Loucy (cell line): ENCODE measurements around the gene MBD5.

Experiments
- H2AFZ ChIP-seq: fragments of 200-600 bp; sonication (generic); 2 replicates; pipeline ENCODE4 v1.6.0; 2016; ENCODE audit warnings: antibody characterized with exemption, mild to moderate bottlenecking, low read length, moderate library complexity
- H3F3A ChIP-seq: fragments of 200-600 bp; 2 replicates; pipeline ENCODE4 v1.6.0; 2016; ENCODE audit warnings: antibody characterized with exemption, low read depth, mild to moderate bottlenecking
- H3K27me3 ChIP-seq: fragments of 200-600 bp; sonication (generic); 2 replicates; pipeline ENCODE4 v1.6.1; 2014; ENCODE audit warnings: low read length, mild to moderate bottlenecking; ENCODE audit not compliant: insufficient read depth, poor library complexity, severe bottlenecking
- H3K36me3 ChIP-seq: fragments of 200-600 bp; sonication (generic); 2 replicates; pipeline ENCODE4 v1.6.1; 2016; ENCODE audit warnings: low read length; ENCODE audit not compliant: insufficient read depth
- H3K4me1 ChIP-seq: fragments of 200-600 bp; sonication (generic); 2 replicates; pipeline ENCODE4 v1.5.1; 2014; ENCODE audit warnings: low read length, mild to moderate bottlenecking; ENCODE audit not compliant: insufficient read depth, poor library complexity, severe bottlenecking
- H3K4me2 ChIP-seq: fragments of 200-600 bp; sonication (generic); 2 replicates; pipeline ENCODE4 v1.6.0; 2014; ENCODE audit warnings: antibody characterized with exemption, low read length, low read depth, mild to moderate bottlenecking; ENCODE audit not compliant: poor library complexity, severe bottlenecking
- H3K4me3 ChIP-seq: fragments of 200-600 bp; sonication (generic); 2 replicates; pipeline ENCODE4 v1.5.1; 2014; ENCODE audit warnings: low read length, mild to moderate bottlenecking, mixed read lengths; ENCODE audit not compliant: poor library complexity, severe bottlenecking
- H3K79me2 ChIP-seq: fragments of 200-600 bp; sonication (generic); 2 replicates; pipeline ENCODE4 v1.6.1; 2014; ENCODE audit warnings: low read length; ENCODE audit not compliant: insufficient read depth
- H3K9ac ChIP-seq: fragments of 200-600 bp; sonication (generic); 2 replicates; pipeline ENCODE4 v1.6.0; 2014; ENCODE audit warnings: mild to moderate bottlenecking, low read depth, low read length, moderate library complexity; ENCODE audit not compliant: poor library complexity, severe bottlenecking
- H3K9me2 ChIP-seq: fragments of 200-600 bp; sonication (generic); replicated peaks from 2 replicates; pipeline ENCODE4 v1.6.1; 2016; ENCODE audit warnings: low read depth, low read length, mixed read lengths
- H3K9me3 ChIP-seq: fragments of 200-600 bp; sonication (generic); 2 replicates; pipeline ENCODE4 v1.6.1; 2014; ENCODE audit warnings: mild to moderate bottlenecking, antibody characterized with exemption, low read length, low read depth; ENCODE audit not compliant: insufficient read depth
- H4K20me1 ChIP-seq: fragments of 200-600 bp; sonication (generic); 2 replicates; pipeline ENCODE4 v1.6.0; 2014; ENCODE audit warnings: antibody characterized with exemption, low read length, mild to moderate bottlenecking; ENCODE audit not compliant: insufficient read depth, poor library complexity, severe bottlenecking
- EZH2phosphoT487 ChIP-seq: fragments of 200-600 bp; IDR thresholded peaks from 2 replicates; pipeline ENCODE4 v1.6.1; 2018; ENCODE audit warnings: antibody characterized with exemption, mild to moderate bottlenecking, moderate library complexity, borderline replicate concordance
- TF ChIP-seq, protein P1 (sequence below): fragments of 200-600 bp; sonication (generic); conservative IDR thresholded peaks from 2 replicates; pipeline ENCODE4 v1.5.1; 2014; ENCODE audit warnings: mild to moderate bottlenecking, antibody characterized with exemption, low read length

The MBD5 gene

DNA sequence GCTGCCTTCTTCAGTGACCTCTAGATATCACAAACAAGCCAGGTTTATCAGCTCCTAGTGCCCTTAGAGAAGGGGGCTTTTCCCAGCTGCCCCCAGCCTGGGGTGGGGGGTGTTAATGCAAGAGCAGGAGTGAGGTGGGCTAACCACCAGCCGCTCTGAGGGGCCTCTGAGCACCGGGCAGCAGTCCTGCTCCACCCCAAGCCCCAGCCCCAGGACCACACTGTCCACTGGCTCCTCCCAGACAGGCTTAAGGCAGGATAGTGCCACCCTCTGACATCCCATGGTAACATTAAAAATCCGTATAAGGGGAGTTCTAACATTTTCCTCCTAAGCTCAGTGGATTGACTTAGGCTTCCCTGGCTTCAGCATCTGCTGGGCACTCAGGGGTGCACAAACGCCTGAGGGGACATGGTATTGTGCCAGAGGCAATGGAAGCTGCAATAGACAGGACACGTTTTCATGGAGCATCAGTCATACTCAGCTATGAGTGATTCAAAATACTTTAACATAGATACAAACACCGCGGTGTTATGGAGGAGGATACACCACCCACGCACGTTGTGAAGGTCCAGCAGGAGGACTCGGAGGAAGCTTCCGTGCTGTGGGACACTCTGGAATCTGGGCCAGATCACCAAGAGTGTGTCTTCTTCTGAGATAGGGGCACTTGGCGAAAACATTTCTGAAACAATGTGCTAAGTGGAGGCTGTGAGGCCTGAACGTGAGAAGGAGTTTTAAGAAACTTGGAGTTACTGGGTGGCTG lies 511.0 kb downstream of the MBD5 start:
- H4K20me1 ChIP-seq = no peaks in the 10 kb centered on the region
- no peak overlapping the region for H3K4me2 ChIP-seq
- H3K9me3 ChIP-seq = no peaks in the 10 kb centered on the region
- peaks cover 18% of the 10 kb centered on the region for H3K4me1 ChIP-seq
- H3K79me2 ChIP-seq = no peaks in the 10 kb centered on the region
- no peak for TF ChIP-seq EZH2phosphoT487
- TF ChIP-seq, protein P1, sequence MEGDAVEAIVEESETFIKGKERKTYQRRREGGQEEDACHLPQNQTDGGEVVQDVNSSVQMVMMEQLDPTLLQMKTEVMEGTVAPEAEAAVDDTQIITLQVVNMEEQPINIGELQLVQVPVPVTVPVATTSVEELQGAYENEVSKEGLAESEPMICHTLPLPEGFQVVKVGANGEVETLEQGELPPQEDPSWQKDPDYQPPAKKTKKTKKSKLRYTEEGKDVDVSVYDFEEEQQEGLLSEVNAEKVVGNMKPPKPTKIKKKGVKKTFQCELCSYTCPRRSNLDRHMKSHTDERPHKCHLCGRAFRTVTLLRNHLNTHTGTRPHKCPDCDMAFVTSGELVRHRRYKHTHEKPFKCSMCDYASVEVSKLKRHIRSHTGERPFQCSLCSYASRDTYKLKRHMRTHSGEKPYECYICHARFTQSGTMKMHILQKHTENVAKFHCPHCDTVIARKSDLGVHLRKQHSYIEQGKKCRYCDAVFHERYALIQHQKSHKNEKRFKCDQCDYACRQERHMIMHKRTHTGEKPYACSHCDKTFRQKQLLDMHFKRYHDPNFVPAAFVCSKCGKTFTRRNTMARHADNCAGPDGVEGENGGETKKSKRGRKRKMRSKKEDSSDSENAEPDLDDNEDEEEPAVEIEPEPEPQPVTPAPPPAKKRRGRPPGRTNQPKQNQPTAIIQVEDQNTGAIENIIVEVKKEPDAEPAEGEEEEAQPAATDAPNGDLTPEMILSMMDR = no peak
- no peak overlapping the region for H2AFZ ChIP-seq
- H3K36me3 ChIP-seq = no peaks in the 10 kb centered on the region
- no peaks in the 10 kb centered on the region for H3K9me2 ChIP-seq
- H3K27me3 ChIP-seq = no peaks in the 10 kb centered on the region
- no peaks in the 10 kb centered on the region for H3F3A ChIP-seq
- no peak overlapping the region for H3K9ac ChIP-seq
- no peak overlapping the region for H3K4me3 ChIP-seq

DNA sequence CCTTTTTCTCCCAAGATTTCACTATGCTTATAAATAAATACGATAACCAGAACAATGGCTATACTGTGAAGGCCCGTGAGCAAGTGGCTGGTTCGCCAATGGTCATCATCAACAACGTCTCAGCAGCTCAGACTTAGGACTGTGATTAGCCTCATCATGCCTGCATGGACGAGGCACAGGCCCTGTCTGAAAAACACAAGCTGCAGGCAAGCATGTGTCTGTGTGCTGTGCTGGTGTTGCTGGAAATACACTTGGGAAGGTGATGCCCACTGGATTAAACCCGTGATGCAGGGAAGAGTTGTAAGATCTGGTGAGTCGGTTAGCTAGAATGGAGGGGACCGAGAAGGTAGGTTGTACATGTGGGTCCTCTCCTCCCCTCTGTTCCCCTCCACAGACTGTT lies 512.1 kb downstream of the MBD5 start:
- Histone ChIP-seq H3K4me1 (peaks cover 6% of the 10 kb centered on the region), H3K79me2 (no peaks in the 10 kb centered on the region), H3K9ac (no peak overlapping the region), H3K9me2 (no peaks in the 10 kb centered on the region), H3K36me3 (no peaks in the 10 kb centered on the region), H3K4me2 (no peak overlapping the region), H4K20me1 (no peaks in the 10 kb centered on the region), H2AFZ (no peak overlapping the region), H3K4me3 (no peak overlapping the region), H3K9me3 (no peaks in the 10 kb centered on the region), H3K27me3 (no peaks in the 10 kb centered on the region), H3F3A (no peaks in the 10 kb centered on the region)
- TF ChIP-seq, protein P1 = no peak
- no peak for TF ChIP-seq EZH2phosphoT487

DNA sequence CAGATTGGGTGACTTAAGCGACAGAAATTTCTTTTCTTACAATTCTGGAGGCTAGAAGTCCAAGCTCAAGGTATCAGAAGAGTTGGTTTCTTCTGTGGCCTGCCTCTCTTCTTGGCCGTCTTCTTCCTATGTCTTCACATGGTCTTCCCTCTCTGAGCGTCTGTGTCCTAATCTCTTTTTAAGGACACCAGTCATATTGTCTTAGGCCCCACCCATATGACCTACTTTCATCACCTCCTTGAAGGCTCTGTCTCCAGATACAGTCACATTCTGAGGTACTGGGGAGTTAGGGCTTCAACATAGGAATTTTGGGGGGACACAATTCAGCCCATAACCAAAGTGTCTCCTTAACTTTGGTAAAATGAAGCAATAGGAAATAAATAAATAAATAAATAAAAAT lies 512.8 kb downstream of the MBD5 start:
- Histone ChIP-seq H3K27me3 (no peaks in the 10 kb centered on the region), H3K9me2 (no peaks in the 10 kb centered on the region), H3K36me3 (no peaks in the 10 kb centered on the region), H3K9me3 (no peaks in the 10 kb centered on the region), H3K4me3 (no peak overlapping the region), H2AFZ (no peak overlapping the region), H3K4me2 (no peak overlapping the region), H3K9ac (no peak overlapping the region), H4K20me1 (no peaks in the 10 kb centered on the region), H3F3A (no peaks in the 10 kb centered on the region), H3K79me2 (no peaks in the 10 kb centered on the region), H3K4me1 (no peaks in the 10 kb centered on the region)
- TF ChIP-seq EZH2phosphoT487 = no peak
- TF ChIP-seq, protein P1 = no peak
